GM06990 (cell line): ENCODE data around the gene UCN2.

Experiments
- DNase-seq: peaks from one replicate; pipeline ENCODE4 v3.0.0-alpha.2; 2011; ENCODE audit not compliant: insufficient read length; ENCODE audit errors: extremely low read depth
- H3K27me3 ChIP-seq: replicated peaks from 2 replicates; pipeline ENCODE4 v1.6.0; 2011; ENCODE audit warnings: low read length; ENCODE audit not compliant: control insufficient read depth, insufficient read depth
- H3K36me3 ChIP-seq: 2 replicates; pipeline ENCODE4 v1.5.1; 2011; ENCODE audit warnings: low read length; ENCODE audit not compliant: control insufficient read depth, insufficient read depth
- H3K4me3 ChIP-seq: replicated peaks from 2 replicates; pipeline ENCODE4 v1.5.1; 2011; ENCODE audit warnings: low read depth, mild to moderate bottlenecking, control low read depth, low read length
- TF ChIP-seq, protein P1 (sequence below): IDR thresholded peaks from 2 replicates; pipeline ENCODE4 v1.5.1; 2011; ENCODE audit warnings: low read length, control low read depth, mild to moderate bottlenecking, inconsistent platforms; ENCODE audit not compliant: insufficient read depth, poor library complexity, severe bottlenecking

The UCN2 gene

DNA sequence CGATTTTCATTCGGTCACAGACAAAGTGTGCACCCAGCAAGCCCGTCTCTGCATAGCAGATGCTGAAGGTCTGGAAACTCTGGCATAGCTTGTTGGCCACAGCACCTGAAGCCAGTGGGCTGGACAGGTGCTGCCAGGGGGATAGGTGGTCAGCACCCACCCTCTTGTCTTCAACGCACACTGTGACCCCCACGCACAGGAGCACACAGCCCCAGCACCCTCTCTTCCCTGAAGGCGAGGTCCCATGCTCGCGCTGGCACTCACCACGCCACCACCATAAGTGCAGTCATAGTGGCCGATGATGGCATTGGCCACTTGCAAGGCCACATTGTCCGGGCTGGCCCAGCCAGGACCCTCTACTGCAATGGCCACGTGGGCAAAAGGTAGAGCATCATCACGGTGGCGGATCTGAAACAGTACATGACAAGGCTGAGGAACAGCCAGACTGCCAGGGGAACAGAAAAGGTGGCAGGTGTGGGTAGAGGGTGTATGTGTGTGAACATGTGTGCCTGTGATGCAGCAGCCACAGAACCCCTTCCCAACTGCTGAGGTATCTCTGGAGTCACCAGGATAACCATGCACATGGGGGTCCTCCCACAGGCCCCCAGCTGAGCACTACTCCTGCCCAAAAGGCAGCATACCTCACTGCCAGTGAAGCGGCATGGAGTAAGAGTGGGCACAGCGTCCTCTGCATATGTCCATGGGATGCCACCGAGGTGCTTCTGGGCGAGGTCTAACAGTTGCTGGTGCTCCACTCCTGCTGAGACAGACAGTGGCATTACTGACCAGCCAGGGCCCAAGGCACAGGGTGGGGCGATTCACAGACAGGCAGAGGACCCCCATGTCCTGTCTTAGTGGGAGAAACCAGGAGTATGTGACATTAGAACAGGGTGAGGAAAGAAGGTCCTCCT, 37.4 kb upstream of the UCN2 start:
- TF ChIP-seq, protein P1, sequence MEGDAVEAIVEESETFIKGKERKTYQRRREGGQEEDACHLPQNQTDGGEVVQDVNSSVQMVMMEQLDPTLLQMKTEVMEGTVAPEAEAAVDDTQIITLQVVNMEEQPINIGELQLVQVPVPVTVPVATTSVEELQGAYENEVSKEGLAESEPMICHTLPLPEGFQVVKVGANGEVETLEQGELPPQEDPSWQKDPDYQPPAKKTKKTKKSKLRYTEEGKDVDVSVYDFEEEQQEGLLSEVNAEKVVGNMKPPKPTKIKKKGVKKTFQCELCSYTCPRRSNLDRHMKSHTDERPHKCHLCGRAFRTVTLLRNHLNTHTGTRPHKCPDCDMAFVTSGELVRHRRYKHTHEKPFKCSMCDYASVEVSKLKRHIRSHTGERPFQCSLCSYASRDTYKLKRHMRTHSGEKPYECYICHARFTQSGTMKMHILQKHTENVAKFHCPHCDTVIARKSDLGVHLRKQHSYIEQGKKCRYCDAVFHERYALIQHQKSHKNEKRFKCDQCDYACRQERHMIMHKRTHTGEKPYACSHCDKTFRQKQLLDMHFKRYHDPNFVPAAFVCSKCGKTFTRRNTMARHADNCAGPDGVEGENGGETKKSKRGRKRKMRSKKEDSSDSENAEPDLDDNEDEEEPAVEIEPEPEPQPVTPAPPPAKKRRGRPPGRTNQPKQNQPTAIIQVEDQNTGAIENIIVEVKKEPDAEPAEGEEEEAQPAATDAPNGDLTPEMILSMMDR, result no peak
- Histone ChIP-seq H3K4me3 (no peak overlapping the region), H3K36me3 (peaks cover 60% of the 10 kb centered on the region), H3K27me3 (no peaks in the 10 kb centered on the region)
- no peak for DNase-seq

DNA sequence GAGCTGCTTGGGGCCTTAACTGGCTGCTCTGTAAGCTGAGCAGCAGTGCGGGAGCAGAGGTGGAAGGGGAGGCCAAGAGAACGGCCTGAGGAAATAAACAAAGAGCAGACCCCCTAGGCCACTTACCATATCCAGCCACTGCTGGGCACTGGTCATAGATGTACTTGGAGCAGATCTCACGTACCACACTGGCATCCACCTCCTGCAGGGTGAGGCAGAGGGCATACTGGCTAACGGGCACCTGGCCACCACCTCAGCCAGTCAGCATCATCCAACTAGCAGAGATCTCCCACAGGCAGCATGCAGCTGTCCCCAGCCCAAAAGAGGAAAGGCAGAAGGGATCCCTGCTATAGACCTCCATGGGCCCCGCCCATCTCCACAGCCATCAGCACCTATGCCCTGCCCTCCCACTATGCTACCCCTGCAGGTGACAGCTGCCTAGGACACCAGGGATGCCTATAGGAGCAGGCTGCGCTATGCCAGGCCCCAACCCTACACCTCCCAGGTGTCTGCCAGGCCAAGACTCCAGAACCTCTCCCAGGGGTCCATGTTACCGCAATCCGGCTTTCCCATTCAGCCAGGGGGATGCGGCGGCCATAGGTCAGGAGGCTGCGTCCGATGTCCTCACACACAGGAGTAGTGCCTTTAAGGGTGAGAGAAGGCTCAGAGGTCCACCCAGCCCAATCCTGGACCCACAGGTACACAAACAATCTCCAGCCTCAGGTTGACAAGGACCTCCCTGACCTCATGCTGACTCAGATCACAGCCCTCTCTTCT, 36.1 kb upstream of the UCN2 start:
- DNase-seq, result no peak
- Histone ChIP-seq H3K4me3 (no peak overlapping the region), H3K27me3 (no peaks in the 10 kb centered on the region), H3K36me3 (peaks cover 48% of the 10 kb centered on the region)
- TF ChIP-seq, protein P1, result no peak

DNA sequence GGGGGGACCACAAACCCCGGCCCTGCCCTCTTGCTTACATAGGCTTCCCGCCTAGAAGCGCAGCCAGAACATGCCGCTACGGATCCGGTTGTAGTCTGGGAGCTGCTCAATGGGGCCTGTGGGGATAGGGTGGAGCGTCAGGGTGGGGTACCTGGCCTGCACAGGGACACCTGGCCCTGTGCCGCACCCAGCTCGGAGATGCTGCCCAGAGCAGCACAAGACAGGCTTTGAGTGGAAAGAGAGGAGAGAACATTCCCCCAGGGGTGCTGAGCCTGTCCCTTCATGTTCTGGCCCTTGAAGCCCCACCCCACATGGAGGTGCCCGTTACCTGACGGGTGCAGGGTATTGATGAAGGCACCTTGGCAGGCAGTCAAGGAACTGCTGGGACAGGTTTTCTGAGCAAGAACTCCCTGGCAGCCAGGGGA, 35.5 kb upstream of the UCN2 start:
- Histone ChIP-seq H3K36me3 (peaks cover 43% of the 10 kb centered on the region), H3K4me3 (no peak overlapping the region), H3K27me3 (no peaks in the 10 kb centered on the region; the same call in 1 of the 2 replicates)
- TF ChIP-seq, protein P1, result no peak
- no peak for DNase-seq

DNA sequence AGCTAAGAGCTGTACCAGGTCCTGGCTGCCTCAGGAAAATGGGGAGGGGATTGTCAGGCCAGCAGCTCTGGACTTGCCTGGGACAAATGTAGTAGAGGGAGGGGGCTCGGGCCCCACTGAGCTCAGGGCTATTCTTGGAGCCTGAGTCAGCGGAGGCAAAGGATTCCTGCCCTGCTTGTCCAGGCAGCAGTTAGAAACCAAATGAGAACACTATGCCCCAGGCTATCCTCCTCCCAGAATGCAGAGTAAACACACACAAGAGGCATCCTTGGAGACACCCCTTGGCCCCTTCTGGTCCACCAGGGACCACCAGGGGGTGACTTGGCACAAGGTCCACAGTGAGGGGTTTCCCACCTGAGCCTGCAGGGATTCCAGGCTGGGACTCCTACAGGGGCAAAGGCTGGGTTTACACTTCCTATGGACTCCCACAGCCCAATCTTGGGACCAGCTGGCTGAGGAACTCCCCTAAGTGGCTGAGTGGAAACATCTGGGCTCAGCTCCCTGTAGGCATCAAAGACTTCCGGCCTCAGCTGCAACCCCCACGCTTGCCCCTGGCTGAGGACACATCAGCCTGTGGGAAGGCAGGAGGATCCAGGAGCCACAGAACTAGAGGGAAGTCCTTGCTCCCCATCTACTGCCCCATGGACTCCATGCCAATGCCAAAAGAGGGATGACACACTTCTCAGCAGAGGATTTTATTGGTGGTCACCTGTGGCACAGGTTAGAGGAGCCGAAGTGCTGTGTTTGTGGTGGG, 34.9 kb upstream of the UCN2 start:
- no peak for DNase-seq
- peaks cover 37% of the 10 kb centered on the region for H3K36me3 ChIP-seq
- no peak overlapping the region for H3K4me3 ChIP-seq
- TF ChIP-seq, protein P1, result no peak
- H3K27me3 ChIP-seq, result no peaks in the 10 kb centered on the region; the same call in 1 of the 2 replicates

DNA sequence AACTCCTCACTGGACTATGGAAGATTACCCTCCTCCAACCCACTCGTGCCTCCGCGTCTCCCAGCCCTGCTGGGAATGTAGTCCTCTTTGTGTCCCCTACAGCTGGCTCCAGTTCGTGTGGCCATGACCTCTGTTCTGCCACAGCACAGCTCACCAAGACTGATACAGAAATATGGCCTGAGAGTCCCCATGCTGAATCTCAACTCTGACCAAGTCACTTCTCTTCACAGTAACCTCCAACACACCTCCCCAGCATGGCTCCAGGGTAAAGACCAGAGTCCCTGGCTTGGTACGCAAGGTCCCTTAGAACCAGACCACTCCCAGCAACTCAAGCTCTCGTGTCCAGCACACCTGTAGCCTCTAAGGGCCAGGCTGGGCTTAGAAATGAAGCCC, 33.8 kb upstream of the UCN2 start:
- Histone ChIP-seq H3K4me3 (no peak overlapping the region), H3K27me3 (no peaks in the 10 kb centered on the region; the same call in 1 of the 2 replicates), H3K36me3 (peaks cover 30% of the 10 kb centered on the region)
- no peak for DNase-seq
- TF ChIP-seq, protein P1, result no peak
